Activated CD8-positive, alpha-beta memory T cell treated with anti-CD3 and anti-CD28 coated beads for 24 hours (primary cell): ENCODE measurements around the gene TRIM37.
"Not testable (repeated sequence)": the region's sequence is repeated elsewhere in the genome, so short reads cannot be mapped to it uniquely, and the experiment has no call there.

Experiments used
- DNase-seq: peaks from one replicate; pipeline ENCODE4 v3.0.0-alpha.2; 2020

The TRIM37 gene, protein sequence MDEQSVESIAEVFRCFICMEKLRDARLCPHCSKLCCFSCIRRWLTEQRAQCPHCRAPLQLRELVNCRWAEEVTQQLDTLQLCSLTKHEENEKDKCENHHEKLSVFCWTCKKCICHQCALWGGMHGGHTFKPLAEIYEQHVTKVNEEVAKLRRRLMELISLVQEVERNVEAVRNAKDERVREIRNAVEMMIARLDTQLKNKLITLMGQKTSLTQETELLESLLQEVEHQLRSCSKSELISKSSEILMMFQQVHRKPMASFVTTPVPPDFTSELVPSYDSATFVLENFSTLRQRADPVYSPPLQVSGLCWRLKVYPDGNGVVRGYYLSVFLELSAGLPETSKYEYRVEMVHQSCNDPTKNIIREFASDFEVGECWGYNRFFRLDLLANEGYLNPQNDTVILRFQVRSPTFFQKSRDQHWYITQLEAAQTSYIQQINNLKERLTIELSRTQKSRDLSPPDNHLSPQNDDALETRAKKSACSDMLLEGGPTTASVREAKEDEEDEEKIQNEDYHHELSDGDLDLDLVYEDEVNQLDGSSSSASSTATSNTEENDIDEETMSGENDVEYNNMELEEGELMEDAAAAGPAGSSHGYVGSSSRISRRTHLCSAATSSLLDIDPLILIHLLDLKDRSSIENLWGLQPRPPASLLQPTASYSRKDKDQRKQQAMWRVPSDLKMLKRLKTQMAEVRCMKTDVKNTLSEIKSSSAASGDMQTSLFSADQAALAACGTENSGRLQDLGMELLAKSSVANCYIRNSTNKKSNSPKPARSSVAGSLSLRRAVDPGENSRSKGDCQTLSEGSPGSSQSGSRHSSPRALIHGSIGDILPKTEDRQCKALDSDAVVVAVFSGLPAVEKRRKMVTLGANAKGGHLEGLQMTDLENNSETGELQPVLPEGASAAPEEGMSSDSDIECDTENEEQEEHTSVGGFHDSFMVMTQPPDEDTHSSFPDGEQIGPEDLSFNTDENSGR

GRCh38 chr17:59106463-59107305 lies at the start of gene TRIM37:
TSS of gene TRIM37 (minus strand) at chr17:59106880. CDS start at chr17:59106461, 419 bp downstream.
- DNase-seq, result peak; percentile 99

DNA sequence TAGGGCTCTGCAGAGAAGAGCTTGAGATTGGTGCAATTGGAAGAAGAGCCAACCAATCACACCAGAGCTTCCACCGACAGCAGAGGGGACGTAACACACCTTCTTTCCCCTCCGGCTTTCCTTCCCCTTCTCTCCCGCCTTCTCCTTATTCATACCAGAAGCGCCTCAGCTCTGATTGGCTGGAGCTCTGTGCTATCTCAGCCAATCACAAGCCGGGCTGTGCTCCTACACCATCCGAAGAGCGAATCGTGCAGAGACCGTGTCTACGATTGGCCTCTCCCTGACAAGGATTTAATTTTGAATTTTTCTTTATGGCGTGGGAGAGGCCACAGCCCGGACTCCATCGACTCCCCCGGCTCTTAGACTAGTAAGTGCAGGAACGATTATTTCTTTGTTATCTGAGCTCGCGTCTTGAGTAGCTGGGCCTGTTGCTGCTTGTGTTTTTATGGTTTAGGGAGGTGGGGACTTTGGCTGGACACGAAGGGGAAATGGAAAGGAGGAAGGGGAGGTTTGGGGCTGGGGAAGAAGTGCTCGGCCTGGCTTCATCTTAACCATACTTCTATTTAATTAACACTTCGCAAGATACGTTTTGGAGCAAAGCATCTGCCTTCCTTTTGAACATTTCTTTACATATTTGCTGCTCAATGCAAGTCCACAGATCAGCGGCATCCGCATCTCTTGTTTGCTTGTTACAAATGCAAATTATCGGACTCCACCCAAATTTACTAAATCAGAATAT lies 48.9 kb upstream of the TRIM37 start, which contains the start of gene PRR11:
Gene PRR11 (plus strand): TSS at position 308 of the 739 bp plus-strand sequence. CDS start 14,007 bp downstream, outside the sequence.
- DNase-seq, result peak; percentile 87

DNA sequence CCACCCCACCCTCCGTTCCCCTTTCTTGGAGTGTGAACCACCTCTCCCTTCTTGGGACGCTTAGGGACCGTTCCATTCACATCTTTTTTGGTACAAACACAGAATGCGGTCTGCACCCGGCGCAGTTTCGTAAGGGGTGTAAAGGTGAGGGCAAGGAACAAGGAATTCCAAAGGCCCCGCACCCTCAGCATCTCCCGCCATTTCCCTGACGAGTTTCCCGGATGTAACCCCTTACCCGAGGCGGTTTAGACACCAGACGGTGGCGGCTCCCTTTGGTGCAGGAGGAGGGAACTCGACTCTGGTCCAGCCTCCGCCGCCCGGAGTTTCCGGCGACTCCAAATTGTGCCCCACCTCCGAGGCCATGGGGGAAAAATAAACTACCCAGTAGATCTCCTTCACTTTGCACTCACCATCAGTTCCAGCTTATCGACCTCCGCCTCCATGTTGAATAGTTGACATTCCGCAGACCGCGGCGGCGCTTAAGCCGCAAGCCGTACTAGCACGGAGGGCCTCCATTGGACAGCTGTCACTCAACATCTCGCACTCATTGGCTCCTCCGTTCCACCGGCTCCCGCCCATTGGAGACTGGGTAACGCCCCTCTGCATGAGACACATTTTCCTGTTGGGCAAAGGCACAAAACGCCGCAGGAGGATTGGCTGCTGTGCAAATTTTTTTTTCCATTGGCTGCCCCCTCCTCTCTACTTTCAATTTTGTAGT lies 48.2 kb upstream of the TRIM37 start, which contains the start of gene SKA2:
Gene SKA2 (minus strand): TSS at position 466 of the 718 bp plus-strand sequence. CDS start 23 bp downstream, at position 443.
- peak; percentile 96 for DNase-seq

DNA sequence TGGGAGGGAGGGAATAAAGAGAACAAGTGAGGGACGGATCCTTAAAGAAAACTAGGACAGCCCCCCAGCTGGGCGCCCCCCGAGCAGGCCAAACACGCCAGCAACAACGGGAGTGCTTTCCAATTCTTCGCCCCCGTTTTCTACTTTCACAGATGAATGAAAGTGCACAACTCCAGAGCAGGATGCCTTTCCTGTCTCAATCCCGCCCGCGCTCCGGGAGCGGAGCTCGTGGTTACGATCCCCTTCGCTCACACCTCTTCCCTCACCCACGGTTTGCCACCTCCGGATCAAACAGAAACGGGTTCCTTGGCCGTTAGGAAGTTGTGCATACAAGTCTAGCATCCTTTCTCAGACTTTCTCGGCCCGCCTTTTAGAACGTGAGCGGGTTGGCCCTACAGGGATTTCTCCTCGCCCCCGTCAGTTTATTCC lies 47.6 kb upstream of the TRIM37 start:
- DNase-seq, result no peak

- DNase-seq, result no peak
These were observed 46.2 kb upstream of the TRIM37 start for GRCh38 chr17:59152925-59153324.

- DNase-seq, result no peak
These were observed 44.9 kb upstream of the TRIM37 start for GRCh38 chr17:59151591-59151990.

DNA sequence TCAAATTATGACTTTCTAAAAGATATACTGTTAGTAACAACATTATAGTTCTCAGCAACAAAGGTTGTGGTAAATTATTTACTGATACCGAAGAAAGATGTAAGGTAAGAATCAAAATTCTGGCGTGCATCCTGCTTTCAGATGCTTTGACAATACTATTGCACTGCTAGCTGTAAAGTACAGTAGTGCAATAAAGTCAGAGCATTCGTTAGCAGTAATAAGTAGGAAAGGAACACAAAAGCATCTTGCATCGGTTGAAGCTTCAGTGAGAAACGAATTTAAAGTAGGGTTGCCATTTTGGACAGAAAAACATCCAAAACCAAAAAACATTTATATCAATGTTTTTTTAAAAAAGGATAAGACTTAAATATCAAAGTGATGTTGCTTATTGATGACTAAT lies 44.3 kb upstream of the TRIM37 start:
- no peak for DNase-seq

DNA sequence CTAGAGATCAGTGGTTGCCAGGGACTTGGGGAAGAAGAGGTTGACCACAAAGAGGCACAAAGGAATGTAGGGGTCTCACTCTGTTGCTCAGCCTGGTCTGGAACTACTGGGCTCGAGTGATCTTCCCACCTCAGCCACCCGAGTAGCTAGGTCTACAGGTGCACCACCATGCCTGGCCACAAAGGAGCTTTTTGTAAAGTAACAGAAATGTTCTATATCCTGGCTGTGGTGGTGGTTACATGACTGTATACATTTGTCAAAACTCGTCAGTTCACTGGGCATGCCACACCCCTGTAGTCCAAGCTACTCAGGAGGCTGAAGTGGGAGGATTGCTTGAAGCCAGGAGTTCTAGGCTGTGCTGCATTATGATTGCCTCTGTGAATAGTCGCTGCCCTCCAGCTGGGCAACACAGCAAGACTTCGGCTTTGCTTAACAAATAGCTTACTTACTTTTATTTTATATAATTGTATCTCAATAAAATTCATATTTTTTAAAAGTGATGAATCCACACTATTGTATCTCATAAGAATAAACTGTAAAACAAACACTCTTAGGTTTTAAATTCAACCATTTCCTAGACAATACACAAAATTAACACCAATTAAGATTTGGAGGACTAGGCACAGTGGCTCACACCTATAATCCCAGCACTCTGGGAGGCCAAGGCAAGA lies 43.3 kb upstream of the TRIM37 start:
- no peak for DNase-seq

- DNase-seq, result no peak
These were observed 42.4 kb upstream of the TRIM37 start for GRCh38 chr17:59149051-59149450.

- no peak for DNase-seq
These were observed 39.0 kb upstream of the TRIM37 start for GRCh38 chr17:59145571-59146096.

DNA sequence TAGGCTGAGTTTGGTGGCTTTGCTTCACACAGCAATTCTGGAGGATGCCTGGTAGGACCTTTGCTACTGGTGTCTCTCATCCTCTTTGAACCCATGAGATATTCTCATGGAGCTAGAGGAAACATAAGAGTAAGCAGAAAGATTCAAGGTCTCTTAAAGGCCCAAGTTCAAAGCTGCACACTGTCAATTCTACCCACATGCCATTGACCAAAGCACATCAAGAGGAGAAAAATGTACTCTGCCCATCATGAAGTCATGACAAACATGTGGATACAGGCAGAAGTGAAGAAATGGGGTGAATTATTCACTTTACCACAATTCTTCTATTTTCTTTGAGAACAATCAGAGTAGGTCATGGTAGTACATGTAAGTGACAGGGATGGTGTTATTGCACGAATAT lies 35.2 kb upstream of the TRIM37 start:
- no peak for DNase-seq

DNA sequence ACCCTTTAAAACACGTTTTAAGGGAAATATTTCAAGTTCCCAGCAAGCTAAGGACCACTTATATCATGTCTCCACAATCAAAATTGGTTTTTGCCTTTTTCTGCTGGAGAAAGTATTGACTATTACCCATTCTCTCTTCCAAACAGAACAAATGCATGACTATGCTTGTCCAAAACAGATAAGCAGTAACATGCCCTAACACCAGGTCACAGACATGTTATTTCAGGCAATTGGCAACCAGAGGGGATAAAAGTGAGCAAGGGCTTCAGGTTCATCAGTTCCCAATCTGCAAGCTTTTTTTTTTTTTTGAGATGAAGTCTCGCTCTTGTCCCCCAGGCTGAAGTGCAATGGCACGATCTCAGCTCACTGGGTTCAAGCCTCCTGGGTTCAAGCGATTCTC lies 33.3 kb upstream of the TRIM37 start:
- no peak for DNase-seq

GRCh38 chr17:59138339-59138738 lies 31.7 kb upstream of the TRIM37 start:
- not testable (repeated sequence) for DNase-seq

- no peak for DNase-seq
These were observed 24.5 kb upstream of the TRIM37 start for GRCh38 chr17:59131131-59131530.

GRCh38 chr17:59129814-59130213 lies 23.1 kb upstream of the TRIM37 start:
- DNase-seq, result no peak

- DNase-seq, result no peak
These were observed 20.2 kb upstream of the TRIM37 start for GRCh38 chr17:59126809-59127417.

DNA sequence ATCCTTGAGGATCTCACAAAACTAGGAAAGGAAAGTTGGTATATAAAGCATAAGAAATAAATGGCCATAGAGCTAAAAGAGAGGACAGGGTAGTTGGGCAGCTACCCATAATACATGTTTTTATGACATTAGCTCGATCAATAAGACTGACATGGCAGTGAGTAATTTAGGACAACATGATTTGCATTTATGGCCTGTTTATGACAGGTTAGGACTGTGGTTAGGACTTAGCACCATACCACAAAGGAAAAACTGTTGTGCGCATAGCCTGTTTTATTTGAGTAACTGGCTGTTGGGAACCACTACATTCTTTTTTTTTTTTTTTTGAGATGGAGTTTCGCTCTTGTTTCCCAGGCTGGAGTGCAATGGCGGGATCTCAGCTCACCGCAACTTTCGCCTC lies 18.0 kb upstream of the TRIM37 start:
- no peak for DNase-seq

DNA sequence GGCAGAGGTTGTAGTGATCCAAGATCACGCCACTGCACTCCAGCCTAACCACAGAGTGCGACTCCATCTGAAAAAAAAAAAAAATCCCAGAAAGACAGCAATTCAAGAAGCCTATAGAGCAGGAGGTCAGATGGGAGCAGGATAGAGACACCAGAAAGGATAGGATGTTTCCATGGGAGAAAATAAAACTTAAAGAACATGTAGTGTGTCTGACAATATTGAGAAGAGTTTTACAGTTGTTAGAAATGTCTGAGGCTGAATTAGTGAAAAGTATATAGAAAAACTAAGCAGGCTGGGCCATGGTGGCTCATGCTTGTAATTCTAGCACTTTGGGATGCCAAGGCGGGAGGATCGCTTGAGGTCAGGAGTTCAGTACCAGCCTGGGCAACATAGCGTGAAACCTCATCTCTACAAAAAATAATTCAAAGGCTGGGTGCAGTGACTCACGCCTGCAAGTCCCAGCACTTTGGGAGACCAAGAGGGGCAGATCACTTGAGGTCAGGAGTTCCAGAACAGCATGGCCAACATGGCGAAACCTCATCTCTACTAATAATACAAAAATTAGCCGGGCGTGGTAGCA lies 15.3 kb upstream of the TRIM37 start:
- DNase-seq, result no peak

DNA sequence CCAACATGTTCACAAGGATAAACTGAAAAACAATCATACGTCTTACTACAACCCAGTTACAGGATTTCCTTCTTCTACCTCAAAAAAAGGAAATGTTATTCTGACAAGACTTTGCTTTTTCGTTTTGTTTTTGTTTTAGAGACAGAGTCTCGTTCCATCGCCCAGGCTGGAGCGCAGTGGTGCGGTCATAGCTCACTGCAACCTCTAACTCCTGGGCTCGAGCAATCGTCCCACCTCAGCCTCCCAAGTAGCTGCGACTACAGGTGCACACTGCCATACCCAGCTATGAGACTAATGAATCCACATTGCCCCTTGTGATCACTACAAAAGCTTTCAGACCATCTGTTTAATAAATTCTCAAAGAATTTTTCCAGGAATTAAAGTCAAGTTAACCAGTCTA lies 8.8 kb upstream of the TRIM37 start:
- no peak for DNase-seq
